Chondrocyte (in vitro differentiated cells): ENCODE measurements around the gene MIAT. TPM values are rescaled to one million over a fixed set of nuclear protein-coding genes. Genes with fewer than 3 reads are reported as not detected.

Source experiments
- DNase-seq: peaks from one replicate; pipeline ENCODE4 v3.0.0; 2021; ENCODE audit warnings: mixed read lengths, low spot score
- H3K27ac Mint-ChIP-seq: one replicate; pipeline ENCODE4 v1.8.0; 2021; ENCODE audit warnings: mild to moderate bottlenecking, moderate library complexity, mixed read lengths; ENCODE audit not compliant: unreplicated experiment
- H3K27me3 Mint-ChIP-seq: 2 replicates; pipeline ENCODE4 v1.8.0; 2021; ENCODE audit warnings: low read depth, mixed read lengths
- H3K36me3 Mint-ChIP-seq: 2 replicates; pipeline ENCODE4 v1.8.0; 2021; ENCODE audit warnings: low read depth, mixed read lengths
- H3K4me1 Mint-ChIP-seq: 2 replicates; pipeline ENCODE4 v1.8.0; 2021; ENCODE audit warnings: low read depth, mild to moderate bottlenecking, mixed read lengths
- H3K4me3 Mint-ChIP-seq: one replicate; pipeline ENCODE4 v1.8.0; 2021; ENCODE audit warnings: mild to moderate bottlenecking, moderate library complexity, mixed read lengths; ENCODE audit not compliant: unreplicated experiment
- H3K9me3 Mint-ChIP-seq: 2 replicates; pipeline ENCODE4 v1.8.0; 2021; ENCODE audit warnings: low read depth, mixed read lengths
- CTCF ChIP-seq: fragments of 200-600 bp; sonication (generic); IDR thresholded peaks from 2 replicates; pipeline ENCODE4 v1.5.0; 2021; ENCODE audit warnings: antibody characterized with exemption, mild to moderate bottlenecking, moderate library complexity
- total RNA-seq: library from RNA; stranded (reverse); gene quantifications from 3 replicates; pipeline ENCODE4 v1.2.1, GENCODE V29; 2021

Gene MIAT
- total RNA-seq, 1 donor from 2014 or later = 3.5 TPM

GRCh38 chr22:26708256-26709009 is 51.0 kb downstream of the MIAT start:
- no peak for TF ChIP-seq CTCF
- Mint-ChIP-seq H3K9me3 (peaks cover 10% of the 10 kb centered on the region), H3K4me3 (no peak overlapping the region), H3K36me3 (peaks cover 15% of the 10 kb centered on the region), H3K27ac (no peak overlapping the region), H3K4me1 (peaks cover 46% of the 10 kb centered on the region), H3K27me3 (no peaks in the 10 kb centered on the region)
- no peak for DNase-seq

DNA sequence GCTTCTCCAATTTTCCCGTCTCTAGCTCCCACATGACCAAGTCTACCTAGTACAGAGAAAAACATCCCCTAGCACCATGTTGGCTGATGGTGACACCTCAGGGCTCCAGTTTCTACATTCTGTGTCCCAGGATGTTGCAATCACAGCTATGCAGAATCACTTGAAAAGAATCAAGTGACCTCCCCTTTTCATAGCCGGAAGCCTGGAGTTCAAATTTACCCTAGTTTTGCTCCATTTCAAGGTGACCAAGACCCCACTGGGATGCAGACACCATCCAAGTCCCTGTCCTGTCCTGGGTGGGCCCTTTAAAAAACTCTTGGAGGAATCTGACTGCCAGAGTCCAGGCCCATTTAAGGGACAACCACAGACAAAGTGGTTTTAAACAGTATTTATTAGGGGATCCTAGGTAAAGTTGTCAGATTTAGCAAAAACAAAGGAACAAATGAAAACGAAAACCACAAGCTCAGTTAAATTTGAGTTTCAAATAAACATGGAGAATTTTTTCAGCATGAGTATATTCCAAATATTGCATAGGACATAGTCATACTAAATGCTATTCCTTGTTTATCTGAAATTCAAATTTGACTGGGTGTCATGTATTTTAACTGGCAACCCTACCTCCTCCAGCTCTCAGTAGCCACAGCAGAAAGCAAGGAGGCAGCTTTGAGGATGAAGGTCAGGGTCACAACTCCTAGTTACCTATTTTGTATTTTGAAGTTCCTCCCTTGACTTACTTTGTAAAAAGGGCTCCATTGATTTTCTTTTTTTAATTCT is 52.4 kb downstream of the MIAT start:
- Mint-ChIP-seq H3K27me3 (no peaks in the 10 kb centered on the region), H3K9me3 (peaks cover 8% of the 10 kb centered on the region)
- DNase-seq = no peak

DNA sequence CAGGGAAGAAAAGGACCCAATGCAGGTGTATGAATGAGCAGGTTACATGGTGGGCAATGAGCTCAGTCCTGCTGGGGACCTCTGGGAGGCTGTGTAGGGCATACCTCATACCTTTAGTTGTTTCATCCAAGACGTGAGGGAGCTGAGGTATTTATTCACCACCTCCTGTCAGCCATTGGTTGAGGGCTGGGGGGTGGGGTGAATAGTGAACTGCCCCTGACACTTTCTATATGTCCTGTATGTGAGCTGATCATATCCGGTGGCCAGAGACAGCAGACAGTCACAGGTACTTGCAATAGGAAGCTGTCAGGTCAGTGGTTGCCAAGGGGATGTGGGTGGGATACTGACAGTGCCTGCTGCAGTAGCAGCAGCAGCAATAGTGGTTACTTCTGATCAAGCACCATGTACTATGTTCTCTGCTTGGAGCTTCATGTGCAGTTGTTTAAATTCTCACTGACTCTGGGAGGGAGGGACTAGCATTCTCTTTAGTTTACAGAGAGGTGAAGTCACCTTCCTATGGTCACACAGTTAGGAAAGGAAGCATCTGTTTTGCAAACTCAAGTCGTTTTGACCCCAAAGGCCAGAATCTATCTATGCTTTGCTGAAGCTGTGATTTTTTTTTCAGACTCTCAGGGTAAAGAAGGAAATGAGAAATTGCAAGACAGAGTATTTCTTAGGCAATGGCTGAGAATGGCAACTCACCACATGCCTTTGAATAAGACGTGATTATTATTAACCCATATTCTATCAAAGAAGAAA is 54.0 kb downstream of the MIAT start:
- Mint-ChIP-seq H3K36me3 (peaks cover 15% of the 10 kb centered on the region), H3K9me3 (peaks cover 8% of the 10 kb centered on the region), H3K27ac (no peak overlapping the region), H3K4me1 (peaks cover 51% of the 10 kb centered on the region), H3K27me3 (no peaks in the 10 kb centered on the region), H3K4me3 (no peak overlapping the region)
- no peak for DNase-seq
- TF ChIP-seq CTCF = no peak

More for the DNA sequence above, 52.4 kb downstream of the MIAT start:
- H3K27ac Mint-ChIP-seq = peak overlapping the region; percentile 54
- no peak overlapping the region for H3K4me3 Mint-ChIP-seq
- H3K4me1 Mint-ChIP-seq = peaks cover 58% of the 10 kb centered on the region
- peaks cover 15% of the 10 kb centered on the region for H3K36me3 Mint-ChIP-seq
- no peak for TF ChIP-seq CTCF

GRCh38 chr22:26712158-26712557 is 54.8 kb downstream of the MIAT start:
- no peak for DNase-seq
- peaks cover 4% of the 10 kb centered on the region for H3K9me3 Mint-ChIP-seq
- no peak overlapping the region for H3K27ac Mint-ChIP-seq
- peaks cover 53% of the 10 kb centered on the region for H3K4me1 Mint-ChIP-seq
- H3K4me3 Mint-ChIP-seq = no peak overlapping the region
- no peak for TF ChIP-seq CTCF
- no peaks in the 10 kb centered on the region for H3K27me3 Mint-ChIP-seq
- peaks cover 12% of the 10 kb centered on the region for H3K36me3 Mint-ChIP-seq
